HG03039 (cell line): Measurements from ENCODE around the gene DSC3.

ENCODE experiments used
- ATAC-seq: cut with Tn5 transposase; IDR thresholded peaks from one replicate; pipeline ENCODE4 v1.9.1; 2021; ENCODE audit warnings: mild to moderate bottlenecking, moderate library complexity; ENCODE audit not compliant: unreplicated experiment

Gene DSC3

DNA sequence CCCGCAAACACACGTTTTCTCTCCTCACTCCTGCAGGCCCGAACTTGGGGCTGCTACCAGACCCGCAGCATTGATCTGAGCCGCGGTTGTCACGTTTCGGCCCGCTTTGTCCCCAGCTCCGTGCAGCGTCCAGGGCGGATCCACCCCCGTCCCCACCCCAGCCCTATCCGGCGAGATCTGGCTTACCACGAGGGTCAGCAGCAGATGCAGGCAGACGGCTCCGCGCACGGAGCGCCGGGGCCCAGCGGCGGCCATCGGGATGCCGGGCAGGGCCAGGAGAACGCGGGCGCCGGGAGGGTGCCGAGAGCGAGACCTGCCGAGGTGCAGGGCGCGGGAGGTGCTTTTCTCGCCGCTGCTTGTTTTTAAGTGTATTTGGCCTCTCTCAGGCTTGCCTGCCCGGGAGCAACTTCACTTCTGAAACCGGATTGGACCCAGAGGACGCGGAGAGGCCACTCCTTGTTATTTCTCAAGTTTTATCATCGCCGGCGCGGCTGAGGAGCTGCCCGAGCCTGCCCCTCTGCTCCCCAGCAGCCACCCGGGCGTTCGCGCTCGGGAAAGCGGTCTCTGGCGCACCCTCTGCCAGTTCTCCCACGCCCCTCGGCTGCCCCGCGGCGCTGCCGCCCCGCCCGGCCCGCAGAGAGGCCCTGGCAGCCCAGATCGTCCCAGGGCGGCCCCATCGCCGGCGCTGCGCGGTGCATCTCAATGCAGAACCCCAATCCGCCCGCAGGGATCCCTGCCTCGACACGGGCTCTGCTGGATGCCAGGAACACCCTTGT is at the start of gene DSC3:
Gene DSC3 (minus strand): TSS at position 337 of the 776 bp plus-strand sequence. CDS start 82 bp downstream, at position 255.
- no peak for ATAC-seq

DNA sequence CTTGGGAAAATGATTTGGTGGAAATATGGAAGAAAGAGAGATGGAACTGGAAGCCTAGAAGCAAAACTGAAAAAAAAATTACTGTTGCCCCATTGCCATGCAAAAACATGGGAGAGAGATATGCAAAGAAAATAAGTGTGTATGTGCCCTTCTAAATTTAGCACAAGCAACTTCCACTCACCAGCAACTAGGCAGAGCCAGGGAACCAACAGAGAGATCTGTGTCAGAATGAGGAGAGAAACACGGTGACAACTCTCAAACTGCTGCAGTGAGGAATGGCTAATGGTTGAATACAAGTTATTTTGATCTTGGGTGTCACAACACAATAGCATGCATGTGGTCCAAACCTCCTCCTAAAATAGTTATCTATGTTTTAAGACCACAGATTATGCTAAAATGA is 48.8 kb upstream of the DSC3 start:
- ATAC-seq: no peak

GRCh38 chr18:31088532-31088931 is 46.0 kb upstream of the DSC3 start:
- ATAC-seq: no peak

- ATAC-seq: no peak
Observed at GRCh38 chr18:31079973-31080372, 37.4 kb upstream of the DSC3 start.

DNA sequence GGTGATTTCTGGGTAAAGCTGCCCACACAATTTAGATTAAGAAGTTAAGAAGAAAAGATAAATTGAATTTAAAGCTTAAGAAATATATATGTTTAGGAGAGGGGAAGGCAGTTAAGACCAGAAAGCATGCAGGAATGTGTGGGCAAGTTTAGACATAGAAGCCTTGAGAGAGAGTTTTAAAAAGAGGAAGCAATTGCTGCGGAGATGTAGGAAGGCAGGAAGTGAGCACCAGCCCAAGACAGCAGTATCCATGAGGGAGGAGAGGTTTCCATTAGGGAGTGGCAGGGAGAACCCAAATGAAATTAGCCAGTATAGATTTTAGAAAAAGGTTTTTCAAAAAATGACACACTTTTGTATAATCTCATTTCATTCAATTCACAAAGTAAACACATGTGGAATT is 35.3 kb upstream of the DSC3 start:
- no peak for ATAC-seq

DNA sequence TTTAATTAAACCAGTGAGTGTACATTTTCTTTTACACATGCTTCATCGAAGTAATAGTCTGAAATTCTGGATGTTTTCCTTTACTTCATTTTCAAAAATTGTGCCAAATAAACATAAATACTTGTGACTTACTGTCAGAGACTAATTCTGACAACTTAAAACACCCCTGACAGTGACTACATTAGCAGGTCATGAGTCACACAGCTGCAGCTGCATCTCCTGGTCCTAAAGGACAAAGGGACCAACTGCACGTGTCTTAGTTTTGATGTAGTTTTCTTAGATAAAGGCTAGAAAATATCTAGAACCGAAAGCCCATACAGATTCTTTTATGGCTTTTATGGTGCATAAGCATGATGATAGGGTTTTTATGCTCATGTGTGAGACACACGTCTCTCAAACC is 29.6 kb upstream of the DSC3 start:
- ATAC-seq: no peak

DNA sequence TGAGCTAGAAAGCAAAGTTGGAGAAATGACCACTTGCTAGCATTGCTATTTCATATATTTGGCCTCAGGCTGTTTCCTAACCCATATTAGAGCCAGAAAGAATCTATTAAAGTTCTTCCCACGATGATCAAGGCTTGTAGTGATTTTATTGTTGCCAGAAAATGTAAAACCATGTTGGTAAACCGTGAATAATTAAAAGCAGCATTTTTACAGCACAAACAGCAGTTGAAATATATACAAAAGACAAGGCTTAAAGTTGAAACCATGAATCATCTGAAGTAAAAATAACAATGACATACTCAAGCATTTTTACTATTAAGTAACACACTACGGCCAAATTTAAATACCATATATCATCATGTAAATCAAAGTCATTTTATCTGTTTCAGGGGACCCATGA is 27.7 kb upstream of the DSC3 start:
- no peak for ATAC-seq

DNA sequence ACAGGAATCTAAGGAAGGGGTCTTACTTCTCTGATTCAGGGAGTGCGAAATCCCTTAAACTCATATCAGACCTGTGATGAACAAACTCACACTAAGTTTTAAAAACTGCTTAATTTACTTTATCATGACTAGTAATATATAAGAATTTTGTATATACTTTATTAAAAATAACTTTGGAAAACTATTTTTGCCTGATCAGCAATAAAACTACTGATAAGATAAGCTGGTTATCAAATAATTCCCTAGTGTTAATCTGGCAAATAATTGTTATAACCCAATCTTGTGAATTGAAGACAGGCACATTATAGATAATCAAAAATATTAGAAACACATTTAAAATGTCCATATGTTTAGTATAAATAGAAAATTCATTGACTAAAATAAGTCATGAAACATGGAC is 23.7 kb upstream of the DSC3 start:
- ATAC-seq: no peak

- no peak for ATAC-seq
Observed at GRCh38 chr18:31065036-31065773, 22.7 kb upstream of the DSC3 start.

GRCh38 chr18:31064130-31064529 is 21.6 kb upstream of the DSC3 start:
- peak; percentile 85 for ATAC-seq

DNA sequence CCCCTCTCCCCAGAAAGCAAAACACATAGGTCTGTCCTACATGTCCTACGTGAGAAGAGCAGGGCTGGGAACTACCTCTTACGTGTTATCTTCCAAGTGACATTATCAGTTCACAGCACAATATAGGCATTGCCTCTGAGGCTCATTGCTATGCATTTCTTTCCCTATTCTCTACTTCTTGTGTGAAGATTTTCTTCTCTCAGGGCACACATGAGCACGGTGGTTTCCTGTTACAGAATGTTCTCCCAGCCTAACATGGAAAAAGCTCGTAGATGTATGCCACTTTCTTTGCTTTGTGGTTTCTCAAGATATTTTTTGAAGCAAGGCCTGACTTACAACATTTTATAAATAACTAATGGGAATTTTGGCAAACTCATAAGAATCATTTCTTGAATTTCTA is 19.4 kb upstream of the DSC3 start:
- ATAC-seq: no peak

- ATAC-seq: no peak
Observed at GRCh38 chr18:31058897-31059296, 16.4 kb upstream of the DSC3 start.

GRCh38 chr18:31057917-31058316 is 15.4 kb upstream of the DSC3 start:
- no peak for ATAC-seq

DNA sequence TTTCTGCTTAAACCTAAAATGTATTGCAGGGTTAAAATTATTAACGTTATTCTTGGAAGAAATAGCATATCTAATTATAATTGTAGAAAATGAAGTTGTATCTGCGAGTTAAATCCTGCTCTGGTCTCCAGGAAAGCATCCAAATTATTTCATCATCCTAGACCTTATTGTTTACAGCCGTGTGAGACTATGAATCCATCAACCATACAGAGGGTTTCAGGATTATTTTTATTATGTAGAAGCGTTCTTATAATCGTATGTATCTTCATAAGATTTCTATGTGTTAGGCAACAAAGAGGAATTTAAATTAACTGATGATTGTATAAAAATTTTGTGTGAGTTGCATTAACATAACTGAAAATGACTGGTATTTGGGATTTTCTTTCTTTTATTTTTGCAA is 14.5 kb upstream of the DSC3 start:
- no peak for ATAC-seq

GRCh38 chr18:31056296-31056695 is 13.8 kb upstream of the DSC3 start:
- no peak for ATAC-seq

DNA sequence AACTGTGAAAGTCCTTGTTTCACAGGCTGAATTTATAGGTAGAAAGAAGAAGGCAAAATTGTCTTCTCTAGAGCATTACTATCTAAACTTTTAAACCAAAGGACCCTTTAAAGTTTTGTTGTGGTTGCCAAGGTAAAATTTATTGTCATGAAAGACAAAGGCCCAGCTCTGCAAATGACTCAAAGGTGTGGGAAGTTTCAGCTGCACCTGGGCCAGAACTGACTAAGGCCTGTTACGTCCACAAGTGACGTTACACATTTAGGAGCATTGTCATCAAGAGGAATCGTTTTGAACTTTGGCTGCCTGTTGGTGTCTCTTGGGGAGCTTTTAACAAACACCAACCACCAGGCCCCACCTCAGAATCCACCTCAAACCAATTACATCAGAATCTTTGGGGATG is 8.1 kb upstream of the DSC3 start:
- no peak for ATAC-seq

DNA sequence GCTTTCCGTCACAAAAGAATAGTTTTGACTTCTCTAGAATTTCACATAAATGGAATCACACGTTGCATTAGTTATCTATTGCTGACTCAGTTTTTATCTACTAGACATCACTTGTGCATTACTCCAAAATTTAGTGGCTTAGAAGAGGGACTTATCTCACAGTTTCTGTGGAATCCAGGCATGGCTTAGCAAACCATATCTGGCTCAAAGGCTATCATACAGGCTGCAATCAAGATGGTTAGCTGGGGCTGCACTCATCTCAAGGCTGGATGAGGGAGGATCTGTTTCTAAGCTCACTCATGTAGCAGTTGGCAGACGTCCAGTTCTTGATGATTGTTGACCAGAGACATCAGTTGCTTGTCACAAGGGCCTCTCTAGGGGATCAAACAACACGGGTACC is 6.6 kb upstream of the DSC3 start:
- no peak for ATAC-seq

DNA sequence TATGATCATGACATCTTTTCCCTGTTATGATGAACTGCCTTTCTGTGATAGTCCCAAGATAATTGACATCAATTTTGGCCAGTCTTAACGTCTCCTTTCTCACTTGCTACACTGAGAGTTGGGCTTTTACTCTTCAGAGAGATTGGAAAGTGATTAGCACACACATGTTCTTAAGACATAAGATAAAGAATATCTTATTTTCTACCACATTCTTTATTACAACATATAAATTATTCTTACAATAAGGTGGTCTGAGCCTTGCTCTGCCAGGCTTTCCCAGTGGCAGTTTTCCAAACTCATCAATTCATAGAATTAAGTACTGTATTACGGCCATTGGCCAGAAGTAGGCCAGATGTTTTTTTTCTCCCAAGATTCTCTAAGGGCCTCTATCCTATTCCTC is 5.7 kb upstream of the DSC3 start:
- no peak for ATAC-seq

- no peak for ATAC-seq
Observed at GRCh38 chr18:31046916-31047315, 4.4 kb upstream of the DSC3 start.

DNA sequence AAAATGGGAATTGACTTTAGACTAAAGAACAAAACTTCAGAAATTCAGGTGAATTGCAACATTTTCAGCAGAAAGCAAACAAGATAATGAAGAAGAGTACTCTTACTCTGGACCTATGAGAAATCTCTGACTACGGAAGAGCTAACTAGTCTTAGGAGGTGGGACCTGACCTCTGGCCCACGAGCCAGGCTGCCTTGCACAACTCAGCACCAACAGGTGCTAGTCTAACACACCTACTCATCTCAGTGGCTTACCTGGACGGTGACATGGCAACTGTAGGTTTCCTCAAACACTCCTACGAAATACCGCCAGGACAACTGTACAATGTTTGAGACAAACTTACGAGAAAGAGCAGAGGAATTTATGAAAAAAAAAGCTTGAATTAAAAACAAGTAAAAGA is 3.1 kb upstream of the DSC3 start:
- ATAC-seq: no peak

GRCh38 chr18:31044926-31045325 is 2.4 kb upstream of the DSC3 start:
- ATAC-seq: no peak

- ATAC-seq: no peak
Observed at GRCh38 chr18:31043709-31044108, 1.2 kb upstream of the DSC3 start.

GRCh38 chr18:31042084-31042405 is 497 bp downstream of the DSC3 start:
- ATAC-seq: no peak
